HEK293 (cell line): Measurements from ENCODE around the gene TAC4.
A peak's percentile ranks its signal among the peaks of the same experiment; 100 is the strongest.

ENCODE experiments used
- CTCF ChIA-PET: fragments of 350-600 bp; formaldehyde crosslinking; extraction: SDS; loops from one replicate; lab custom pipeline; 2021; ENCODE audit warnings: antibody characterized with exemption; lab: Yijun Ruan, JAX
- POLR2A ChIA-PET: fragments of 300-600 bp; formaldehyde crosslinking; extraction: SDS; loops from one replicate; lab custom pipeline; 2020; ENCODE audit warnings: antibody characterized with exemption, inconsistent platforms; lab: Yijun Ruan, JAX
- H3K27ac ChIP-seq: fragments of 200-500 bp; sonication (Bioruptor generic); 2 replicates; pipeline ENCODE4 v1.5.1; 2014; ENCODE audit warnings: low read depth, low read length, control low read depth, inconsistent platforms; ENCODE audit errors: extremely low read depth
- H3K36me3 ChIP-seq, 2 experiments: fragments of 200-500 bp in 1 of 2; sonication (Bioruptor generic) in 1 of 2; 1 replicate in 1 of 2; 2 replicates in 1 of 2; pipeline ENCODE4 v1.5.1; 2014 to 2017; ENCODE audit warnings: inconsistent platforms in 2 of 2, low read length in 2 of 2; ENCODE audit not compliant: control insufficient read depth in 2 of 2, insufficient read depth in 1 of 2
- H3K4me1 ChIP-seq: fragments of 200-500 bp; sonication (Bioruptor generic); 2 replicates; pipeline ENCODE4 v1.5.1; 2014; ENCODE audit warnings: mild to moderate bottlenecking, low read length, inconsistent platforms; ENCODE audit not compliant: control insufficient read depth, insufficient read depth
- H3K4me3 ChIP-seq: 2 replicates; pipeline ENCODE4 v1.5.1; 2011; ENCODE audit warnings: low read depth, mild to moderate bottlenecking, control low read depth, low read length, moderate library complexity
- H3K9me3 ChIP-seq: fragments of 200-500 bp; sonication (Bioruptor generic); 2 replicates; pipeline ENCODE4 v1.5.1; 2014; ENCODE audit warnings: low read depth, low read length, inconsistent platforms; ENCODE audit not compliant: control insufficient read depth, insufficient read depth
- CTCF ChIP-seq: fragments of 450-650 bp; formaldehyde crosslinking; IDR thresholded peaks from 2 replicates; pipeline ENCODE4 v1.5.1; 2016; ENCODE audit warnings: missing biosample characterization, missing genetic modification characterization
- GLI2 ChIP-seq: fragments of 450-650 bp; formaldehyde crosslinking; IDR thresholded peaks from 2 replicates; pipeline ENCODE4; 2017; ENCODE audit warnings: missing biosample characterization, missing genetic modification characterization, low read depth, borderline replicate concordance
- OSR2 ChIP-seq: fragments of 450-650 bp; formaldehyde crosslinking; IDR thresholded peaks from 2 replicates; pipeline ENCODE4 v1.5.1; 2016; ENCODE audit warnings: missing biosample characterization, missing genetic modification characterization
- YY2 ChIP-seq: fragments of 450-650 bp; formaldehyde crosslinking; IDR thresholded peaks from 2 replicates; pipeline ENCODE4 v1.5.1; 2016; ENCODE audit warnings: missing biosample characterization, missing genetic modification characterization
- ZBTB17 ChIP-seq: fragments of 450-650 bp; formaldehyde crosslinking; IDR thresholded peaks from 2 replicates; pipeline ENCODE4 v1.5.1; 2016; ENCODE audit warnings: missing biosample characterization, missing genetic modification characterization
- ZNF112 ChIP-seq: fragments of 450-650 bp; formaldehyde crosslinking; IDR thresholded peaks from 2 replicates; pipeline ENCODE4 v1.5.0; 2017; ENCODE audit warnings: missing biosample characterization, missing genetic modification characterization
- ZNF133 ChIP-seq: fragments of 450-650 bp; formaldehyde crosslinking; IDR thresholded peaks from 2 replicates; pipeline ENCODE4 v1.5.1; 2016; ENCODE audit warnings: missing biosample characterization, missing genetic modification characterization
- ZNF169 ChIP-seq: fragments of 450-650 bp; formaldehyde crosslinking; IDR thresholded peaks from 2 replicates; pipeline ENCODE4 v1.5.1; 2016; ENCODE audit warnings: missing biosample characterization, missing genetic modification characterization
- ZNF221 ChIP-seq: fragments of 450-650 bp; formaldehyde crosslinking; IDR thresholded peaks from 2 replicates; pipeline ENCODE4 v1.5.1; 2017; ENCODE audit warnings: missing biosample characterization, missing genetic modification characterization, borderline replicate concordance
- ZNF248 ChIP-seq: fragments of 450-650 bp; formaldehyde crosslinking; IDR thresholded peaks from 2 replicates; pipeline ENCODE4 v1.5.1; 2017; ENCODE audit warnings: missing biosample characterization, missing genetic modification characterization
- ZNF266 ChIP-seq: fragments of 450-650 bp; formaldehyde crosslinking; IDR thresholded peaks from 2 replicates; pipeline ENCODE4 v1.5.1; 2016; ENCODE audit warnings: missing biosample characterization, missing genetic modification characterization, low read depth
- ZNF302 ChIP-seq: fragments of 450-650 bp; formaldehyde crosslinking; IDR thresholded peaks from 2 replicates; pipeline ENCODE4 v1.5.1; 2016; ENCODE audit warnings: missing biosample characterization, missing genetic modification characterization, low read depth
- ZNF433 ChIP-seq: fragments of 450-650 bp; formaldehyde crosslinking; IDR thresholded peaks from 2 replicates; pipeline ENCODE4 v1.5.1; 2016; ENCODE audit warnings: missing biosample characterization, missing genetic modification characterization, low read depth
- ZNF501 ChIP-seq: fragments of 450-650 bp; formaldehyde crosslinking; IDR thresholded peaks from 2 replicates; pipeline ENCODE4 v1.5.1; 2016; ENCODE audit warnings: missing biosample characterization, missing genetic modification characterization
- ZNF530 ChIP-seq: fragments of 450-650 bp; formaldehyde crosslinking; IDR thresholded peaks from 2 replicates; pipeline ENCODE4 v1.5.1; 2016; ENCODE audit warnings: low read depth, missing biosample characterization, missing genetic modification characterization
- ZNF585B ChIP-seq: fragments of 450-650 bp; formaldehyde crosslinking; IDR thresholded peaks from 2 replicates; pipeline ENCODE4 v1.5.1; 2016; ENCODE audit warnings: missing biosample characterization, missing genetic modification characterization
- ZNF623 ChIP-seq: fragments of 450-650 bp; formaldehyde crosslinking; IDR thresholded peaks from 2 replicates; pipeline ENCODE4 v1.5.1; 2016; ENCODE audit warnings: missing biosample characterization, missing genetic modification characterization
- TF ChIP-seq, protein P1 (sequence below): fragments of 450-650 bp; formaldehyde crosslinking; IDR thresholded peaks from 2 replicates; pipeline ENCODE4 v1.5.1; 2016; ENCODE audit warnings: missing biosample characterization, missing genetic modification characterization, borderline replicate concordance
- TF ChIP-seq, protein P2 (sequence below): fragments of 450-650 bp; formaldehyde crosslinking; IDR thresholded peaks from 2 replicates; pipeline ENCODE4 v1.5.1; 2016; ENCODE audit warnings: missing biosample characterization, missing genetic modification characterization

Gene TAC4

GRCh38 chr17:49845321-49845720 is 2.5 kb downstream of the TAC4 start:
- Histone ChIP-seq H3K4me3 (no peak overlapping the region), H3K36me3 (peaks cover 6 to 48% of the 10 kb centered on the region in 2 experiments; a peak in 2 of 3 replicates), H3K9me3 (no peaks in the 10 kb centered on the region), H3K4me1 (no peaks in the 10 kb centered on the region), H3K27ac (no peak overlapping the region)
- ChIA-PET POLR2A (no interaction called here), CTCF (interaction anchor here (0.6 to 4.8 kb wide), 4 partner anchors 136 to 437 kb away, joined by 4 to 30 read pairs (median 5); no protein-coding TSS in a partner anchor)
- TF ChIP-seq ZNF266 (no peak), ZBTB17 (tag by site-specific recombination) (0 out of 2 replicates have a peak, but pooled peaks have one; percentile 36), ZNF302 (tag by site-specific recombination) (no peak)
- TF ChIP-seq, protein P1, sequence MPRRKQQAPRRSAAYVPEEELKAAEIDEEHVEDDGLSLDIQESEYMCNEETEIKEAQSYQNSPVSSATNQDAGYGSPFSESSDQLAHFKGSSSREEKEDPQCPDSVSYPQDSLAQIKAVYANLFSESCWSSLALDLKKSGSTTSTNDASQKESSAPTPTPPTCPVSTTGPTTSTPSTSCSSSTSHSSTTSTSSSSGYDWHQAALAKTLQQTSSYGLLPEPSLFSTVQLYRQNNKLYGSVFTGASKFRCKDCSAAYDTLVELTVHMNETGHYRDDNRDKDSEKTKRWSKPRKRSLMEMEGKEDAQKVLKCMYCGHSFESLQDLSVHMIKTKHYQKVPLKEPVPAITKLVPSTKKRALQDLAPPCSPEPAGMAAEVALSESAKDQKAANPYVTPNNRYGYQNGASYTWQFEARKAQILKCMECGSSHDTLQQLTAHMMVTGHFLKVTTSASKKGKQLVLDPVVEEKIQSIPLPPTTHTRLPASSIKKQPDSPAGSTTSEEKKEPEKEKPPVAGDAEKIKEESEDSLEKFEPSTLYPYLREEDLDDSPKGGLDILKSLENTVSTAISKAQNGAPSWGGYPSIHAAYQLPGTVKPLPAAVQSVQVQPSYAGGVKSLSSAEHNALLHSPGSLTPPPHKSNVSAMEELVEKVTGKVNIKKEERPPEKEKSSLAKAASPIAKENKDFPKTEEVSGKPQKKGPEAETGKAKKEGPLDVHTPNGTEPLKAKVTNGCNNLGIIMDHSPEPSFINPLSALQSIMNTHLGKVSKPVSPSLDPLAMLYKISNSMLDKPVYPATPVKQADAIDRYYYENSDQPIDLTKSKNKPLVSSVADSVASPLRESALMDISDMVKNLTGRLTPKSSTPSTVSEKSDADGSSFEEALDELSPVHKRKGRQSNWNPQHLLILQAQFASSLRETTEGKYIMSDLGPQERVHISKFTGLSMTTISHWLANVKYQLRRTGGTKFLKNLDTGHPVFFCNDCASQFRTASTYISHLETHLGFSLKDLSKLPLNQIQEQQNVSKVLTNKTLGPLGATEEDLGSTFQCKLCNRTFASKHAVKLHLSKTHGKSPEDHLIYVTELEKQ (tag by site-specific recombination), result no peak

GRCh38 chr17:49843774-49844350 is 4.0 kb downstream of the TAC4 start:
- no peaks in the 10 kb centered on the region for H3K4me1 ChIP-seq
- H3K4me3 ChIP-seq, result no peak overlapping the region
- no peaks in the 10 kb centered on the region for H3K9me3 ChIP-seq
- H3K36me3 ChIP-seq, result peaks cover 6 to 50% of the 10 kb centered on the region in 2 experiments; a peak in 2 of 3 replicates
- TF ChIP-seq ZNF112 (tag by site-specific recombination) (no peak), CTCF (tag by site-specific recombination) (peak; percentile 34; the same call in 1 of the 2 replicates), GLI2 (tag by site-specific recombination) (no peak), ZNF169 (tag by site-specific recombination) (no peak)
- CTCF ChIA-PET, result interaction anchor here (0.6 to 4.8 kb wide), 15 partner anchors 9 to 353 kb away, joined by 3 to 30 read pairs (median 3); no protein-coding TSS in a partner anchor
- POLR2A ChIA-PET, result no interaction called here
- H3K27ac ChIP-seq, result no peak overlapping the region

DNA sequence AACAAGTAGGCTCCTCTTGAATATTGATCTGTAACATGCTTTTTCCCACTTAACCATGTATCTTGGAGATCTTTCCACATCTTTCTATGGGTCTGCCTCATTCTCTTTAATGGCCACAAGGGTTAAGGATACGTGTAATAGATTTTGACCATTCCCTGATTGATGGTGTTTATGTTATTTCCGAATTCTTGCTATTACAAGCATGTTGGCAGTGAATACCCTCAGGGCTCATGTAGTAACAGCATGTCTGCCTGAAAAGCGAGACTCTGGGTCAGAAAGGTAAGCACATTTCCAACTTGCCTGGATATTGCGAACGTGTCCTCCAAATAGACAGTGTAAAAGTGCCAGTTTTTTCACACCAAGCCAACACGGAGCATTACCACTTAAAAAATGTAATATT is 5.0 kb downstream of the TAC4 start:
- ChIA-PET CTCF (interaction anchor here (0.5 to 1.1 kb wide), 4 partner anchors 11 to 155 kb away, joined by 3 to 4 read pairs (median 3); no protein-coding TSS in a partner anchor), POLR2A (no interaction called here)
- TF ChIP-seq OSR2, result no peak
- TF ChIP-seq ZNF585B, result no peak
- no peak for TF ChIP-seq ZNF530 (tag by site-specific recombination)
- TF ChIP-seq ZNF133 (tag by site-specific recombination), result no peak
- no peak for TF ChIP-seq ZNF221 (tag by site-specific recombination)
- no peak for TF ChIP-seq ZNF501 (tag by site-specific recombination)
- no peak for TF ChIP-seq YY2 (tag by site-specific recombination)
- TF ChIP-seq ZNF623, result no peak
- no peak for TF ChIP-seq ZNF248 (tag by site-specific recombination)
- TF ChIP-seq ZNF112 (tag by site-specific recombination), result no peak
- TF ChIP-seq, protein P2, sequence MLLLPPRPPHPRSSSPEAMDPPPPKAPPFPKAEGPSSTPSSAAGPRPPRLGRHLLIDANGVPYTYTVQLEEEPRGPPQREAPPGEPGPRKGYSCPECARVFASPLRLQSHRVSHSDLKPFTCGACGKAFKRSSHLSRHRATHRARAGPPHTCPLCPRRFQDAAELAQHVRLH, result no peak
- no peak for TF ChIP-seq ZNF433 (tag by site-specific recombination)
- Histone ChIP-seq H3K4me3 (no peak overlapping the region), H3K4me1 (no peaks in the 10 kb centered on the region), H3K36me3 (peaks cover 6 to 53% of the 10 kb centered on the region in 2 experiments; a peak in 2 of 3 replicates), H3K27ac (no peak overlapping the region), H3K9me3 (no peaks in the 10 kb centered on the region)
